Measurements from ENCODE around the gene LZIC. TPM values are rescaled to one million over a fixed set of nuclear protein-coding genes. Genes with fewer than 3 reads are reported as not detected.

The LZIC gene
- total RNA-seq, result 10 to 100 TPM in 3 of 4 donors, 1 to 10 TPM in 1; 9.4 to 21.7 (median 19.4) TPM

- Histone ChIP-seq H3K36me3 (peaks cover 2 to 18% of the 10 kb centered on the region in 2 donors), H3K4me3 (peak within 1 kb of the TSS; percentile 60 to 89 (median 82)), H3K9me3 (no peaks in the 10 kb centered on the region), H3K4me1 (peaks cover 33 to 35% of the 10 kb centered on the region in 2 donors), H3K27ac (peak within 1 kb of the TSS; percentile 93 to 95 (median 94)), H3K27me3 (no peaks in the 10 kb centered on the region)
- intact Hi-C loops (cut with DNase I; ENCODE audit: low total_unique reads) (loop anchor here (1.0 to 5.0 kb wide), 4 partner anchors 33 to 209 kb away; partner anchors contain the start of genes CTNNBIP1 and UBE4B), in situ Hi-C loops (cut with MboI; ENCODE audit: low sequenced_read_pairs in 4 of 4) (no loop called here)
- ATAC-seq (peak; percentile 80 to 90), DNase-seq (peak; percentile 89 to 93)
- TF ChIP-seq POLR2A (IDR thresholded peaks at IDR 0.05) (peak; percentile 88 to 95), CTCF (IDR thresholded peaks at IDR 0.05 in 4 of 5, conservative IDR thresholded peaks at IDR 0.05 in 1 of 5) (peak in 1 of 5 experiments; percentile 24)
These were observed at the start of gene LZIC, which contains the start of gene NMNAT1 for GRCh38 chr1:9942939-9943788. TSS of gene LZIC (minus strand) at chr1:9943391. CDS start at chr1:9936619, 6,772 bp downstream. TSS of gene NMNAT1 (plus strand) at chr1:9943475. CDS start at chr1:9972074, 28,599 bp downstream.

- Histone ChIP-seq H3K9me3 (no peaks in the 10 kb centered on the region), H3K4me3 (no peak overlapping the region), H3K27ac (peak overlapping the region; percentile 47 to 71 (median 66)), H3K27me3 (peaks cover 8 to 20% (median 9%) of the 10 kb centered on the region in 3 donors), H3K4me1 (peaks cover 15 to 18% of the 10 kb centered on the region in 2 donors), H3K36me3 (no peaks in the 10 kb centered on the region)
- in situ Hi-C loops (cut with MboI; ENCODE audit: low sequenced_read_pairs in 4 of 4), result no loop called here
- ATAC-seq (no peak), DNase-seq (no peak)
- no peak for TF ChIP-seq CTCF (IDR thresholded peaks at IDR 0.05 in 4 of 5, conservative IDR thresholded peaks at IDR 0.05 in 1 of 5)
- TF ChIP-seq POLR2A (IDR thresholded peaks at IDR 0.05), result no peak
- intact Hi-C loops (cut with DNase I; ENCODE audit: low total_unique reads), result no loop called here
These were observed 49.7 kb upstream of the LZIC start for GRCh38 chr1:9992910-9993309.

GRCh38 chr1:9990944-9991343 lies 47.8 kb upstream of the LZIC start:
- DNase-seq (no peak), ATAC-seq (peak; percentile 47 to 52)
- in situ Hi-C loops (cut with MboI; ENCODE audit: low sequenced_read_pairs in 4 of 4) (no loop called here), intact Hi-C loops (cut with DNase I; ENCODE audit: low total_unique reads) (no loop called here)
- TF ChIP-seq POLR2A (IDR thresholded peaks at IDR 0.05), result peak in 1 of 2 donors; percentile 26
- TF ChIP-seq CTCF (IDR thresholded peaks at IDR 0.05 in 4 of 5, conservative IDR thresholded peaks at IDR 0.05 in 1 of 5), result no peak
- peaks cover 0 to 1% (median 0%) of the 10 kb centered on the region in 3 donors for H3K27me3 ChIP-seq
- H3K27ac ChIP-seq, result peak overlapping the region; percentile 44 to 66 (median 61)
- H3K4me1 ChIP-seq, result peaks cover 6 to 15% of the 10 kb centered on the region in 2 donors
- no peak overlapping the region for H3K4me3 ChIP-seq
- no peaks in the 10 kb centered on the region for H3K36me3 ChIP-seq
- H3K9me3 ChIP-seq, result no peaks in the 10 kb centered on the region

- intact Hi-C loops (cut with DNase I; ENCODE audit: low total_unique reads), result no loop called here
- peak overlapping the region in 1 of 4 donors; percentile 57 for H3K27ac ChIP-seq
- no peaks in the 10 kb centered on the region for H3K27me3 ChIP-seq
- H3K9me3 ChIP-seq, result no peaks in the 10 kb centered on the region
- no peak for ATAC-seq
- in situ Hi-C loops (cut with MboI; ENCODE audit: low sequenced_read_pairs in 4 of 4), result no loop called here
- TF ChIP-seq CTCF (IDR thresholded peaks at IDR 0.05 in 4 of 5, conservative IDR thresholded peaks at IDR 0.05 in 1 of 5), result no peak
- no peak for TF ChIP-seq POLR2A (IDR thresholded peaks at IDR 0.05)
- DNase-seq, result no peak
- no peaks in the 10 kb centered on the region for H3K36me3 ChIP-seq
- peaks cover 6 to 15% of the 10 kb centered on the region in 2 donors for H3K4me1 ChIP-seq
- no peak overlapping the region for H3K4me3 ChIP-seq
These were observed 46.6 kb upstream of the LZIC start for GRCh38 chr1:9989773-9990172.
